ENCODE measurements around the gene GRK2.

GRK2 gene

DNA sequence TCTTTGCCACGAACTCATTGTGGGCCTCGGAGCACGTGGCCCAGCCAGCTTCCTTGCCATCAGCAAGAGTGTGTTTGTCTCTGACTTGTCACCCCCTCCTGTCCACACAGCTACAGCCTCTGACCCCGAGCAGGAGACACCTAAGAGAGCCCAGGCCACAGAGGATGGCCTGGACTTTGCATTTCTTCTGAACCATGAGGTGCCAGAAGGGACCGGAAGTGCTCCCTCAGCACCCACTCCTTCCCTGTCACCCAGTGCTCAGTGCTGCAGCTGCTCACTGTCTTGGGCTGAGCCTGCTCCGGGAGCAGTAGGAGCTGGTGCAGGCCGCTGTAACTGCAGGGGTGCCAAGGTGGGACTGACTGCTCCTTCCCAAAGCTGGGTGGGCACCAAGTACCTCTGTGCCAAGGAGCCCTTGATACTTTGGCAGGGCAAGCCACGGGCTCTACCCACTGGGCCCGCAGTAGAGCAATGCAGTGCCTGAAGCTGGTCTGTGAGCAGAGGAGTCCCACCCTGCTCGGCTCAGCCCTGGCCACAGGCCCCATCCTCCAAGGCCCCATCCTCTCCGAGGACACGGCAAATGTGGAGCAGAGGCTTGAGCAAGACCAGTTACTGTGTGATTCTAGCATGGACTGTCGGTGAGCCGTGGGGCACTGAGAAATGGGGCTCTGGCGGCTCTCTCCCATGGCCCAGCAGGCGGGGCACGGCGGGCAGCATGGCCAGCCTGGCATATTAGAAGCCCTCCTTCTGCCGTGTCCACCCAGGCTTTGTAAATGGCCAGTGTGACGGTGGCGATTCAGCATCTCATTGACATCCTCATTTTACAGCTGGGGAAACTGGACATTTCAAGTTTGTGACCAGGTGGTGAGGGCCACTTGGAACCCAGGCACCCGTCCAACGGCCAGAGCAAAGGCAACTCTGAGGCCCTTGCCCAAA lies 6.3 kb downstream of the GRK2 start:
- ATAC-seq: no peak
- H3K27ac Mint-ChIP-seq: peak overlapping the region; percentile 97 to 98
- peak overlapping the region; percentile 93 to 95 for H3K4me3 Mint-ChIP-seq
- H3K4me1 Mint-ChIP-seq: peaks cover 97% of the 10 kb centered on the region
- no peaks in the 10 kb centered on the region for H3K27me3 Mint-ChIP-seq
- no peaks in the 10 kb centered on the region for H3K9me3 Mint-ChIP-seq
- peak in 1 of 2 donors; percentile 45 for DNase-seq

DNA sequence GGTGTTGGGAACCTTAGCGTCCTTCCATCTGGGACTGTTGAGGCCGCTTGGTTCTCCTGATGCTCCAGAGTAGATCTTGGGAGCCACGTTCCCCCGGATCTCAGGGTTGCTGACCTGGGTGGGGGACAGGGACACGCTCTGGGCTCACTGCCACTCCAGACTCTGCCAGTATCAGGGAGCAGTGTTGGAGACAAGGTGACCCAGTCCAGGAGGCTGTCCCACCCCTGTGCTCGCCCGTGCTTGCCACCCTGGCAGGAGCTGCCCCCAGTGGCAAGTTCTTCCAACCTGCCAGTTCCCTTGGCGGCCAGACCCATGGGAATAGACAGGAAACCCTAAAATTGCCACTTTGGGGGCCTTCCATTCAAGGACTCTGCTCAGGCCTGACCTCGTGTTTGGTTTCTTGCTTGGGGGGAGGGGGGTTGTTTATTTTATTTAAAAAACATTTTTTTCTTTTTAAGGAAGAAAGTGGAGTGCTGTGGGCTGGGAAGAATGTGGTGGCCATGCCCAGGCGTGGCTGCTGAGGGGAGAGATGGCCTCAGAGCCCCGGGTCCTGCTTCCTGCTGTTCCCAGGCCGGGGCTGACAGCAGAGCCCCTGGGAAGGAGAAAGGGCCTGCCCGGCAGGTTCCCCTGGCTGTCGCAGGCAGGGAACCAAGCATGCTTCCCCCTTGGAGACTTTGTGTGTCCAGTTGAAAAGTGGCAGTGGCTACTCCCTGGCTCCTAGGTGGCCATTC lies 7.2 kb downstream of the GRK2 start:
- peak overlapping the region; percentile 93 to 95 for H3K4me3 Mint-ChIP-seq
- no peaks in the 10 kb centered on the region for H3K9me3 Mint-ChIP-seq
- H3K27ac Mint-ChIP-seq: peak overlapping the region; percentile 74 to 89
- H3K4me1 Mint-ChIP-seq: peaks cover 98% of the 10 kb centered on the region
- no peak for ATAC-seq
- H3K27me3 Mint-ChIP-seq: no peaks in the 10 kb centered on the region
- DNase-seq: no peak

DNA sequence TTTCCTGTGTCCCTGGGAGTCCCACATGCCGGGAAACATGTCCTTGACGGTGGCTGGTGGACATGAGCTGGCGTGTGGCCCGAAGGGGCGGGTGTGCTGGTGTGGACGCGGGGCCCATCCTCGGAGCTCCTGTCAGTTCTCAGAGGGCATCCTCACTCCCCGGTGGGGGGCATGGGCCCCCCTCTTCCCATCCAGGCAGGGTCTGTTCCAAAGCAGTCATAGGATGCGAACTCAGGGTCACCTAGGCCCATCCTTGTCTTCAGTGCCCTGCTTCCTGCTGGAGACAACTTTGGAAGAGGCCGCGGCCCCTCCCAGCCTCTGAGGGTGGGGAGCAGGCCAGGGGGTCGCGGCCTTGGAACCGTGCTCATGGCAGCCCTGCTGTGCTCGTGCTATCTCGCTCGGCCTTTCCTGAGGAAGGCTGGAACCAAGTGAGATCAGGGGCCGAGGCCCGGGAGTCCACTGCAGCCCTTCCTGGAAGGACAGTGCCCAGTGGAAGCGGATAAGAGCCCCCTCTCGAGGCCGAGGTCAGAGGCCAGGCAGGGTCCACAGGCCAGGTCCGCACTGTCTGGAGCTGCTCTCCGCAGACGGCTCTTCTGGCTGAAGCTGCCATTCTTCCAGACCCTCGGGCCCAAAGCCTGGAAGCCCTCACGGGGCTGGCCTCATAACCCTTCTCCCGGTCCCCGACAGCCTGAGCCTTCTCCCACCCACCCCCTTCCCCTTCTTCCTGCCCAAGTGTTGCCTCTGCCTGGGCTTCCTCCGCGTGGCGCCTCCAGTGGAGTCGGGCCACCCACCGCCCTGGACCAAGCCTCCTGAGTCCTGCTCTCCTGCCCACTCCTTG lies 8.7 kb downstream of the GRK2 start:
- peak overlapping the region; percentile 93 to 95 for H3K4me3 Mint-ChIP-seq
- H3K27me3 Mint-ChIP-seq: no peaks in the 10 kb centered on the region
- DNase-seq: no peak

DNA sequence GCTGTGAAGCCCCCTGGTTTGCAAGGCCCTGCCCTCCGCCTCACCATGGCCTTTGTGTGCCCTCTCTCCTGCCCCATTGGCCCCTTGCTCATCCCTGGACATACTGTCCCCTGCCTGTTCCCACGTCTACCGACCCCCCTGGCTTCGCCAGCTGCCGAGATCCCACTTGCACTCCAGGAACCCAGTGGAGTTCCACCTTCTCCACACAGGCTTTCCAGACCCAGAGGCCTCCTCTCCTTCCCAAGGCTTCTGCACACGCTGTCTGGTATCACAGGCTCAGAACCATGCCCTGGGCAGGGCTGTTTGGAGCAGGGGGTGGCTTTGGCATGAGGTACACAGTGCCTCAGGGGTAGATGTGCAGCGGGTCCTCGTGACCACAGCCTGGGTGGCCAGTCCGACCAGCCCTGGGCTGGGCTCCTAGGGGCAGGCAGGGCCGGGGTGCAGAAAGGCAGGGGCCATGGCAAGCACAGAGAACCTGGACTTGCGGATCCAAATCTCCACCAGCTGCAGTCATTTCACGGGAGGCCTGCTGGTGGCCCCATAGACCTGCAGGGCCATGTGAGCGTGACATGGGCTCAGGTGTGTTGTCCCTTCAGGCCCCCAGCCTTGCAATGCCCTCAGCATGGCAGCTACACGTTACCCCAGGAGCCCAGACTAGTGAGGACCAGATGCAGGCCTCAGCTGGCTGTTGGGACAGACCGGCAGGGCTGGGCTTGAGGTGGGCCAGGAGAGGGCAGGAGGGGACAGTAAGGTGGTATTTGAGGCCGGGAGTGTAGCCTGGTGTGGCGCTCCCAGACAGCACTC lies 9.5 kb downstream of the GRK2 start:
- Mint-ChIP-seq H3K27ac (peak overlapping the region; percentile 70 to 76), H3K4me3 (peak overlapping the region; percentile 83 to 95), H3K27me3 (no peaks in the 10 kb centered on the region), H3K9me3 (no peaks in the 10 kb centered on the region), H3K4me1 (peaks cover 100% of the 10 kb centered on the region)
- DNase-seq (no peak), ATAC-seq (no peak)

More for the DNA sequence above, 8.7 kb downstream of the GRK2 start:
- no peaks in the 10 kb centered on the region for H3K9me3 Mint-ChIP-seq
- H3K27ac Mint-ChIP-seq: peak overlapping the region; percentile 78 to 90
- H3K4me1 Mint-ChIP-seq: peaks cover 100% of the 10 kb centered on the region
- ATAC-seq: no peak

DNA sequence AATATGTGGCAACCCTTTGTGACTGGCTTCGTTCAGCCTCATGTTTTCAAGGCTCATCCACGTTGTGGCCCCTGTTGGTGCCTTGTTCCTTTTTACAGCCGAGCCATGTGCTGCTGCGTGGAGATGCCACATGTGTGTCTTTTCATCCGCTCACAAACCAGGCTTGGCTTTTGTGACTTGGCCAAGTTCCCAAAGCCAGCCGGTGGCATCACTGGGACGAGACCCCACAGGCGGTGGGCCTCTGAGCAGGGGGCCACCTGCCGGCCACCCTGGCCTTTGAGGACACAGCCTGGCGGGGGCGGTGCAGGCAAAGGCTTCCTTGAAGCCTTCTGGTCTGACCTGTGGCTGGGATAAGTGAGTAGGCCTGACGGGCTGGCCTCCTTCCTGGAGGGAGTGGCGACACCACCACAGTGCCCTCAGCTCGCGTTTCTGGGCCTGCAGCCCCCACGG lies 10.5 kb downstream of the GRK2 start:
- H3K9me3 Mint-ChIP-seq: no peaks in the 10 kb centered on the region
- H3K4me3 Mint-ChIP-seq: peak overlapping the region; percentile 83 to 95
- peak overlapping the region; percentile 94 to 97 for H3K27ac Mint-ChIP-seq
- no peaks in the 10 kb centered on the region for H3K27me3 Mint-ChIP-seq
- peaks cover 94% of the 10 kb centered on the region for H3K4me1 Mint-ChIP-seq
- ATAC-seq (peak; percentile 67), DNase-seq (peak; percentile 57 to 80)

DNA sequence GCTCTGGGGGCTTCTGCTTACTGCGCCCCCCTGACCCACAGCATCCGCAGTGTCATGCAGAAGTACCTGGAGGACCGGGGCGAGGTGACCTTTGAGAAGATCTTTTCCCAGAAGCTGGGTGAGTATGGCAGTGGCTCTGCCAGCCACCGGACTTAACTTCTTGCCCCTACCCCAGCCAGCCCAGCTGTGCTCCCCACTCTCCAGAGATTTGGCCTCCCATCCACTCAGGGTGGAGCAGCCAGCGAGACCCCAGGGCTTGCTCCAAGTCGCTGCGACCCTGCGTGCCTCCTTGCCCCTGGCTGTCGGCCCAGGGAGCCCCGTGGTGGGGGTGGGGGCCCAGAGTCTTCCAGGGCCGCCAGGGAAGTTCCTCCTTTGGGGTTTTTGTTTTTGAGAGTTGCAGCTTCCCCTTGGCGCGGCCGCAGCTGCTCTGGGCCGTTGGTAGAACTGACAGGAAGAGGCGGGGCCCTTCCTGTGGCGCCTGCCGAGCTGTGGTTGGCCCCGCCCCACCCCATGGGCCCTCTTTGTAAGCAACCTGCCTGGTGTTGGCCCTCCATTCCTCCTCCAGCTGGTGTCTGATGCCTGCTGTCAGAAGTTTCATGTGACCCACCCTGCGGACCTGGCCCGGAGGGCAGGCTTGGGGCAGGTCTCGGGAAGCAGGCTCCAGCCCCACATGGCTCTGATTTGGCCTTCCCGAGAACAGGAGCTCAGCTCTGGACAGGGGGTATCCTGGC lies 11.1 kb downstream of the GRK2 start:
- DNase-seq: peak; percentile 83 to 94
- Mint-ChIP-seq H3K27me3 (no peaks in the 10 kb centered on the region), H3K4me3 (peak overlapping the region; percentile 83 to 95), H3K9me3 (no peaks in the 10 kb centered on the region), H3K27ac (peak overlapping the region; percentile 94 to 97), H3K4me1 (peaks cover 94% of the 10 kb centered on the region)
- peak; percentile 88 for ATAC-seq

DNA sequence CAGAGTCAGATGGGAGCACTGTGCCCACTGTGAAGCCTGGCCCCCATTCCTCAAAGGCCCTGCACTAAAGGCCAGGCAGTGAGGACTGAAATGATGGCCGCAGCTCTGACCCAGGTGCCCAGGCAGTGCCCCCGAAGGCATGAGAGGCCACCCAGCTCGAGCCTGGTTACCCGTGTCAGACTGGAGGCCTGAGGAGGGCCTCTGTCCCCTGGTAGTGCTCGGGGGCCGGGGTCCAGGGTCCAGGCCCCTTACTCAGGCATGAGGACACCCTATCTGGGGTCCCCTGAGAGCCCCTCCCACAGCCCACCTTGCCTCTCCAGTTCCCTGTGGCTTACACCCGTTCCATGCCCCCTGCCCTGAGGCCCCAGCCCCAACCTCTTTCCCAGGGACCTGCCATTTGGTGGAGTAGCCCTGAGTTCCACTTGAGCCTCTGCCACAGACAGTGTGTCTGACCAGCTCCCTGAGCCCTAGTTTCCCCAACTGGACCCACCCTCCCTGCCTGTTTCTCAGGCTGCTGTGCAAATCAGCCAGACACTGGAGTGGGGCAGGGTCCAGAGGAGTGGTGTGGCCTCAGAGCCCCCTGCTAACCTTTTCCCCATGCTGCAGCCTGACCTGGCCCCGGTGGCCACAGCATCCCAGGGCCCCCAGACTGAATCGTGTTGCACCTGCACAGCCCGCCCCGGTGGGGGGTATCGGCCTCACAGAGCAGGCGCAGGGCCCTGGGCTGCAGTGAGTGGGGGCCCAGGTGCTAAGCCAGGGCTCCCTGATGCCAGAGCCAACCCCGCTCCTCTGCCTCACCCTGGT lies 12.1 kb downstream of the GRK2 start:
- ATAC-seq (no peak), DNase-seq (no peak)
- H3K27ac Mint-ChIP-seq: peak overlapping the region; percentile 94 to 97
- H3K27me3 Mint-ChIP-seq: no peaks in the 10 kb centered on the region
- no peaks in the 10 kb centered on the region for H3K9me3 Mint-ChIP-seq
- peak overlapping the region; percentile 83 to 95 for H3K4me3 Mint-ChIP-seq
- H3K4me1 Mint-ChIP-seq: peaks cover 94% of the 10 kb centered on the region

DNA sequence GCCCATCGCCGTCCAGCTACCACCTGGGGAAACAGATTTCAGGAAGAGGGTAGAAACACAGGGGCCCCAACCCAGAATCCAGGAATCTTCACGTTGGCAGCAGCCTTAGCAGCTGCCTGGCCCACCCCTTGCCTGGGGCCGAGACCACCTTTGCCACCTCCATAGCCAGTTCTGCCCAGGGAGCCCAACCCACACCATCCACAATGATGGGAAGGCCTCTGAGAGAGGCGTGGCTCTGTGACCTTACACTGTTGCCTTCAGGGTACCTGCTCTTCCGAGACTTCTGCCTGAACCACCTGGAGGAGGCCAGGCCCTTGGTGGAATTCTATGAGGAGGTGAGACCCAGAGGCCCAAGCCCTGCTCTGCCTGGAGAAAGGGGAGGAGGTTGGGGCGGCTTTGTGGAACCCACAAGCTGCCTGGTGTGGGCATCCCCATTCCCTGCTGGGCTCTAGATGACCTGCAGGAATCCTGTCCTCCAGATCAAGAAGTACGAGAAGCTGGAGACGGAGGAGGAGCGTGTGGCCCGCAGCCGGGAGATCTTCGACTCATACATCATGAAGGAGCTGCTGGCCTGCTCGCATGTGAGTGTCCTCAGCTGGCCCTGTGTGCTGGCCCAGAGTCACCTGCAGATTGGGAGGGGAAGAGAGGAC lies 12.8 kb downstream of the GRK2 start:
- Mint-ChIP-seq H3K4me1 (peaks cover 94% of the 10 kb centered on the region), H3K9me3 (no peaks in the 10 kb centered on the region), H3K4me3 (peak overlapping the region; percentile 67 to 73), H3K27ac (peak overlapping the region; percentile 94 to 96), H3K27me3 (no peaks in the 10 kb centered on the region)
- no peak for DNase-seq
- ATAC-seq: no peak

DNA sequence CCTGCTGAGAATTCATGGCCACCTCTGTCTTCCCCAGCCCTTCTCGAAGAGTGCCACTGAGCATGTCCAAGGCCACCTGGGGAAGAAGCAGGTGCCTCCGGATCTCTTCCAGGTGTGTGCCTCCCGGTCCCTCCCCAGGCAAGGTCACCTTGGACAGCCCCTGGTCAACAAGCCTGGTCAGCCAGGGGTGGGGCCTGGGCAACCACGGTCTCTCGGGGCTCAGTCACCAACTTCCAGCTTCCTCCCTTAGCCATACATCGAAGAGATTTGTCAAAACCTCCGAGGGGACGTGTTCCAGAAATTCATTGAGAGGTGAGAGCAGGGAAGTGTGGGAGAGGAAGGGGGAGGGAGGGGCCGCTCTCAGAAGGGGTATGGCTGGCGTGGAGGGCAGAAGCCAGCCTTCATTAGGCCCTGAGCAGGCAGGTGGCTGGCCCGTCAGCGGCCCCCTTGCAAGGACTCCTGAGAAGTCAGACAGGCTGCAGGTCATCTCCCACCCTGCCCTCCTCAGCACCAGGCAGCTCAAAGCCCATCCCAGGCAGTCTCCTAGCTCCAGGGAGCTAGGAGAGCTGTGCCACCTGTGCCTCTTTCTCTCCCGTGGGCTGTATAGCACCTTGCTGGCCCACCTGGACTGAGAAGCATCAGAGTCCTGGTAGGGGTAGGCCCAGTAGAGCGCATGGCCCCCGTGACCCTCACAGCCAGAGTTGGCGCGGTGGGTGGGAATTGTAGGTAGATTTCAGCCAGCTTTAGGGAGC lies 13.5 kb downstream of the GRK2 start:
- peaks cover 94% of the 10 kb centered on the region for H3K4me1 Mint-ChIP-seq
- no peaks in the 10 kb centered on the region for H3K9me3 Mint-ChIP-seq
- peak overlapping the region in 1 of 2 donors; percentile 67 for H3K4me3 Mint-ChIP-seq
- peak overlapping the region; percentile 88 to 96 for H3K27ac Mint-ChIP-seq
- H3K27me3 Mint-ChIP-seq: no peaks in the 10 kb centered on the region
- DNase-seq (no peak), ATAC-seq (no peak)

DNA sequence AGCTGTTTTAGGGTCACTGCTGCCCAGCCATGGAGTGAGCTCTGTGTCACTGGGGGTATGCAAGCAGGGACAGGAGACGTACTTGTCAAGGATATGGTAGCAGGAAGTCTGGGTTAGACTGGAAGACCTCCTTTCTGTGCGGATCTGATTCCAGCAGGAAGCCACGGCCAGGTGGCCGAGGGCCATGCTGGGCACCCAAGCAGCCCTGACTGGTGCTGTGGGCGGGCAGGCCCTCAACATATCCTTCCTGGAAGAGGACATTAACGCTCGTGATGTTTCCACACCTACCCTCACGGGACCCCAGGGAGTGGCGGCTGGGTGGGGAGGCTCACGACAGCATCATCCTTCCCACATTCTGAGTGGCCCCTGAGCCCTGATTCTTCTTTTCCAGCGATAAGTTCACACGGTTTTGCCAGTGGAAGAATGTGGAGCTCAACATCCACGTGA lies 14.1 kb downstream of the GRK2 start:
- H3K4me1 Mint-ChIP-seq: peaks cover 94% of the 10 kb centered on the region
- H3K27ac Mint-ChIP-seq: peak overlapping the region; percentile 88 to 93
- no peak for ATAC-seq
- H3K4me3 Mint-ChIP-seq: no peak overlapping the region
- no peaks in the 10 kb centered on the region for H3K27me3 Mint-ChIP-seq
- no peak for DNase-seq
- no peaks in the 10 kb centered on the region for H3K9me3 Mint-ChIP-seq

DNA sequence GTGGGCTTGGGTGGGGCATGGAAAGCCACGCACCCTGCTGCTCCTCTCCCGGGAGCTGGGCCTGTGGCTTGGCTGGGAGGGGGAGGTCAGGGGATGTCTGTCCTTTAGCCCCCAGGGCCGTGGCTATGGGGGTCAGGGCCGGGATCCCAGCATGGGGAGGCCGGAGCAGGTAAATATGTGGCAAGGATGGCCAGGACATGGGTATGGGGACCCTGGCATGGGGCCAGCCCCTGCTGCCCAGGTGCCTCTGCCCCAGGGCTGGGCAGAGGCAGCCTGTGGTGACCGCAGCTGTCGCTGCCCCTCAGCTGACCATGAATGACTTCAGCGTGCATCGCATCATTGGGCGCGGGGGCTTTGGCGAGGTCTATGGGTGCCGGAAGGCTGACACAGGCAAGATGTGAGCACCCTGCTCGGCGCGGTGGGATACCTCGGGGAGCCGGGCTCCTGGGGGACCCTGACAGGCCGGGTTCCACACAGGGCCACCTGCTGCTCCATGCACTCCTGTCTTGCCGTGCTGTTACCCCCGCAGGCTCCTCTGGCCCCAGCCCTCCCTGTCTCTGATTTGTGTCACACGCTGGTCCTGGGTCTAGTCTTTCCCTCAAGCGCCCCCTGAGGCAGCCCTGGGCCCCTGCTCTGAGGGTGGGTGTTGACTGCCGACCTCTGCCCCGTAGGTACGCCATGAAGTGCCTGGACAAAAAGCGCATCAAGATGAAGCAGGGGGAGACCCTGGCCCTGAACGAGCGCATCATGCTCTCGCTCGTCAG lies 14.7 kb downstream of the GRK2 start:
- Mint-ChIP-seq H3K4me1 (peaks cover 94% of the 10 kb centered on the region), H3K4me3 (no peak overlapping the region), H3K27me3 (no peaks in the 10 kb centered on the region), H3K27ac (peak overlapping the region; percentile 25 to 34), H3K9me3 (no peaks in the 10 kb centered on the region)
- no peak for DNase-seq
- ATAC-seq: no peak
